Activated naive CD8-positive, alpha-beta T cell treated with anti-CD3 and anti-CD28 coated beads for 36 hours (primary cell): ENCODE data around the gene IL12A. TPM values are rescaled to one million over a fixed set of nuclear protein-coding genes. Genes with fewer than 3 reads are reported as not detected.

Experiments
- DNase-seq: peaks from one replicate; pipeline ENCODE4 v3.0.0; 2021
- H3K27ac Mint-ChIP-seq: one replicate; pipeline ENCODE4 v1.8.0; 2022; ENCODE audit warnings: mild to moderate bottlenecking, moderate library complexity, mixed read lengths
- H3K27me3 Mint-ChIP-seq: one replicate; pipeline ENCODE4 v1.8.0; 2022; ENCODE audit warnings: mild to moderate bottlenecking, mixed read lengths
- H3K36me3 Mint-ChIP-seq: one replicate; pipeline ENCODE4 v1.8.0; 2021; ENCODE audit warnings: mild to moderate bottlenecking, mixed read lengths
- H3K4me1 Mint-ChIP-seq: one replicate; pipeline ENCODE4 v1.8.0; 2021; ENCODE audit warnings: mixed read lengths
- H3K4me3 Mint-ChIP-seq: one replicate; pipeline ENCODE4 v1.8.0; 2022; ENCODE audit warnings: mild to moderate bottlenecking, moderate library complexity, mixed read lengths
- H3K9me3 Mint-ChIP-seq: one replicate; pipeline ENCODE4 v1.8.0; 2022; ENCODE audit warnings: mixed read lengths
- total RNA-seq, 2 experiments: library from RNA; stranded (reverse); gene quantifications; one replicate each; pipeline ENCODE4 v1.2.3, GENCODE V29; 2021

The IL12A gene
- total RNA-seq, 2 experiments from 2014 or later: 0.20 to 0.41 TPM

DNA sequence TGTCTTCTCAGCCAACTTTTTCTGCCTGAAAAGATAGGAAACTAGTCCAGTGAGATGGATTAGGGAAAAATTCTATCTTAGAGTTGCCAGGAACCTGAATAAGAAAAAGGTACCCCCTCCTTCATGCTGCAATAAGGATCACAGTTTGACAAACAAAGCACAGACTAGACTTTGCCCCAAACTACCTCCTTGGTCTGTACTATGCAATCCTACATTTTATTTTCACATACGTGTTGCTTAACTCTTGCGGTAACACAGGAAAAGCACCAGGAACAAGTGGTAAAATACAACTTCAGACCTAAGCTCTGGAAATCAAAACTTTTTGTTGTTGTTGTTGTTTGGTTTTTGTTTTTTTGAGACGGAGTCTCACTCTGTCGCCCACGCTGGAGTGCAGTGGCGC, 11.3 kb upstream of the IL12A start:
- no peak for DNase-seq
- Mint-ChIP-seq H3K9me3 (no peaks in the 10 kb centered on the region), H3K27me3 (peaks cover 13% of the 10 kb centered on the region), H3K36me3 (no peaks in the 10 kb centered on the region), H3K4me3 (no peak overlapping the region), H3K27ac (no peak overlapping the region), H3K4me1 (no peaks in the 10 kb centered on the region)

DNA sequence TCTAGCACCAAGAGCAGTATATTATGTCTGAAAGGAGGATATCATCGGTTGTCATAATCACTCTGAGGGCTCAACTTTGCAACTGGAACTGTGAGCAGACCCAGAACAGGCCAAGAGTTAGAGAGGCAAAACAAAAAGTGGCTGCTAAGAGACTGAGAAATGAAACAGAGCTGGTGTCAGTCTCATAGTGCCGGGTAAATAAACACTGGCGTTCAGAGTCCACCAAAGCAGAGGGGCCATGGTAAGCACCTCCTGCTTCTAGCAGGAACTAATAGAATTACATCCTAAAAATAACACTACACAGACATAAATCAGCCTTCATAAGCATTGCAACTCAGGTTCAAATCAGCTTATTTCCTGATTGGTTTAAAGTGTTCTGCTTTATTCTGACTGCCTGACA, 10.3 kb upstream of the IL12A start:
- H3K27me3 Mint-ChIP-seq: peaks cover 13% of the 10 kb centered on the region
- H3K27ac Mint-ChIP-seq: no peak overlapping the region

DNA sequence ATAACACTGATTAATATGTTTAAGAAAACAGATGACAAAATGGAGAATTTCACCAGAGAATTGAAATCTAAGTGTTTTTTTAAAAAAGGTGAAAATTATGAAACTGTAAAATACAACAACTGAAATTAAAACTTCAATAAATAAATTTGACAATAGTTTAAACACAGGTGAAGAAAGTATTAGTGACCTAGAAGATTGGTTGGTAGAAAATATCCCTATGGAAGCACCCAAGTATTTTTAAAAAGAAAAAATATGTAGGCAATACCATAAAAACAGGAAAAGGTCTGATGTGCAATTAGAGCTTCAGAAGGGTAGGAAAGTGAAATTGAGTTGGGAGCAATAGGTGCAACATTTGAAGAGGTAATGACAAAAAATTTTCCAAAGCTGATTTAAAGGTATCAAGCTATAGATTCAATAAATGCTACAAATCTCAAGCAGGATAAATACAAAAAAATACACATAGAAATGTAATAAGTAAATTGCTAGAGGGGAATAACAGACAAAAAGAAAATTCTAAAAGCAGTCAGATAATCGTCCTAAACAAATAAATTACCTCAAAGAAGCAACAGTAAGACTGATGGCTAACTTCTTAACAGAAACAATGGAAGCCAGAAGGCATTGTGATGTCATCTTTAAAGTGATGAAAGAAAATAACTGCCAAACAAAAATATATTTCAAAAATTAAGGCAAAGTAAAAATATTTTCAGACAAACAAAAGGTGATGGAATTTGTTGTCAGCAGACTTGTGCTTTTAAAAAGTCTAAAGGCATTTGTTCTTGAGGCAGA, 9.5 kb upstream of the IL12A start:
- DNase-seq: no peak
- Mint-ChIP-seq H3K27me3 (peaks cover 13% of the 10 kb centered on the region), H3K4me3 (no peak overlapping the region), H3K36me3 (no peaks in the 10 kb centered on the region), H3K9me3 (no peaks in the 10 kb centered on the region), H3K4me1 (no peaks in the 10 kb centered on the region), H3K27ac (no peak overlapping the region)

More for the DNA sequence above, 10.3 kb upstream of the IL12A start:
- Mint-ChIP-seq H3K36me3 (no peaks in the 10 kb centered on the region), H3K4me3 (no peak overlapping the region), H3K4me1 (no peaks in the 10 kb centered on the region), H3K9me3 (no peaks in the 10 kb centered on the region)
- DNase-seq: no peak

DNA sequence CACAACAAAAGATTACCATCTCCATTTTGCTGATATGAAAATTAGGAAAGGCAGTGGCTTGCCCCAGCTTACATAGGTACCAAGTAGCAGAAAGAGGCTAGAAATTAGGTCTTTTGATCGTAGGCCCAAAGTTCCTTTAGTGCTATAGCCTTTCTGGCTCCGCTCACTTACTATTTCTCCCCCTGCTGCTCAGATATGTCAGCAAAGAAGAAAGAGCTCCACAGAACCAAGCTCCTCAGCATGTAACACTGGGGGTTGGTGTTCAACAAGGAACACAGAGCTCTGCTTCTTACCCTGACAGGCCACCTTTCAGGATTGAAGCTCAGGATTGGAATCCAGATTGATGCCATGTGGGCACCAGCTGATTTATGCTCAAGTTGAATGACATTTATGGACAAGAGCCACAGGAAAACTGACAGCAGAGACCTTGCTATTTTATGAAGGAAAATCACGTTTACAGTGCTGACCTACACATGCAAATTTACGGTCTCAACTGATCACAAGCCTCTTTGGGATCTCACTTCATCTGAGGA, 6.1 kb upstream of the IL12A start:
- Mint-ChIP-seq H3K36me3 (no peaks in the 10 kb centered on the region), H3K4me1 (peaks cover 4% of the 10 kb centered on the region), H3K4me3 (no peak overlapping the region), H3K27ac (no peak overlapping the region), H3K9me3 (no peaks in the 10 kb centered on the region), H3K27me3 (peaks cover 23% of the 10 kb centered on the region)
- DNase-seq: no peak

- H3K9me3 Mint-ChIP-seq: no peaks in the 10 kb centered on the region
- H3K27ac Mint-ChIP-seq: no peak overlapping the region
- H3K4me1 Mint-ChIP-seq: peaks cover 14% of the 10 kb centered on the region
- no peaks in the 10 kb centered on the region for H3K36me3 Mint-ChIP-seq
- peaks cover 10% of the 10 kb centered on the region for H3K27me3 Mint-ChIP-seq
- peak overlapping the region; percentile 62 for H3K4me3 Mint-ChIP-seq
- DNase-seq: no peak
Observed at GRCh38 chr3:159987291-159987711, 1.3 kb upstream of the IL12A start.

DNA sequence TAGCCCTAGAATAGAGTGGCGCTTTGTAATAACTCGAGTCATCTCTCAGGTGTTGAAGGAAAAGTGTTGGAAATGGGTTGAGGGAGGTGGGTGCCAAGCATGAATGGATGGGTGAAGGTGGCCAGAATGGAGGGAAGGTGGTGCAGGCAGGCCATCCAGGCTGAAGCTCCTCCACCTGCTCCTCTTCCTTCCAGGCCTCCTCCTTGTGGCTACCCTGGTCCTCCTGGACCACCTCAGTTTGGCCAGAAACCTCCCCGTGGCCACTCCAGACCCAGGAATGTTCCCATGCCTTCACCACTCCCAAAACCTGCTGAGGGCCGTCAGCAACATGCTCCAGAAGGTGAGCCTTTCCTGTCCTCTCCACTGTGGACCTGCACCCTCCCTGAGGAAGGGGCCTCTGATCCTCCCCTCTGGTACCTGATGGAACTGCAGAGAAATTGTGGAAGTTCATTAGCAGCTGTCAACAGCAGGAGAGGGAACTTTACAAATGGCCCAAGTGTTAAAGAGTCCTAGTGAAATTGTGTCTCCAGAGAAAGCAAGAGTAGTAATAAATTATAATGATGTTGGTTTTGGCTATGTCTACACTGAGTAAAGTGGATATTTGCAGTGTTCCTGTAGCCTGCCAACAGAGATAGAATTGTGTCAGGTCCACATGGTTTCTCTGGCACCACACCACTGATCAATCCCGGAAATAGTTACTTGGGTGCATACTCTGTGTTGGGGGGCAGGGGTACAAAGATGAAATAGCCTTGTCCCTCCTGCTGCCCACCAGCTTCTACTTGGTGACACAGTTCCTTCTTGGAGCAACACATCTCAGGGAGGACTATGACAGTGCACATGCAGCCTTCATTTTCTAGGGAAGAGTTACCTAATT, 1.6 kb downstream of the IL12A start:
- peaks cover 14% of the 10 kb centered on the region for H3K4me1 Mint-ChIP-seq
- H3K27me3 Mint-ChIP-seq: no peaks in the 10 kb centered on the region
- no peak overlapping the region for H3K27ac Mint-ChIP-seq
- no peaks in the 10 kb centered on the region for H3K9me3 Mint-ChIP-seq
- no peak for DNase-seq
- H3K36me3 Mint-ChIP-seq: no peaks in the 10 kb centered on the region
- no peak overlapping the region for H3K4me3 Mint-ChIP-seq

- Mint-ChIP-seq H3K4me1 (peaks cover 14% of the 10 kb centered on the region), H3K27ac (no peak overlapping the region), H3K36me3 (no peaks in the 10 kb centered on the region), H3K9me3 (no peaks in the 10 kb centered on the region), H3K27me3 (no peaks in the 10 kb centered on the region), H3K4me3 (no peak overlapping the region)
- DNase-seq: no peak
Observed at GRCh38 chr3:159991591-159991990, 3.0 kb downstream of the IL12A start.

DNA sequence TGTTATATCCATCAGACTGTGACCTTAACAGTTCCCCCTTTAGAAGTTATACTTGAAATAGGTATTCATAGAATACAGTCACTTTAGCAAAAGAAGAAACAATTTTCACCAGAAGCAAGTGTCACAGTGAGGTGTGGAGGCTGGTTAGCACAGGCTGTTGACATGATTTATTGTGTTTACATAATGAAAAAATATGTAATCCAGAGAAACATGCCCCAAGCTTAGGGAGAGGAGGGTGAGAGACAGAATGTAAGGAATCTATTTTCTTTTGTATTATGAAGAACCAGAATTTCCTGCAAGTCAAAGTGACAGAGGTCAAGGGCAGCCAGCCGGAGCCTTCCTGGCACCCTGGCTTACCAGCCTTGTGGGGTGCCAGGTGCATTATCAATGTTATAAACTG, 4.0 kb downstream of the IL12A start:
- Mint-ChIP-seq H3K4me1 (peaks cover 9% of the 10 kb centered on the region), H3K27ac (no peak overlapping the region), H3K9me3 (no peaks in the 10 kb centered on the region), H3K4me3 (no peak overlapping the region), H3K27me3 (no peaks in the 10 kb centered on the region), H3K36me3 (no peaks in the 10 kb centered on the region)
- no peak for DNase-seq

- no peak for DNase-seq
- H3K4me1 Mint-ChIP-seq: no peaks in the 10 kb centered on the region
- no peaks in the 10 kb centered on the region for H3K9me3 Mint-ChIP-seq
- no peak overlapping the region for H3K27ac Mint-ChIP-seq
- no peak overlapping the region for H3K4me3 Mint-ChIP-seq
- H3K36me3 Mint-ChIP-seq: no peaks in the 10 kb centered on the region
- no peaks in the 10 kb centered on the region for H3K27me3 Mint-ChIP-seq
Observed at GRCh38 chr3:159994182-159994581, 5.5 kb downstream of the IL12A start.

DNA sequence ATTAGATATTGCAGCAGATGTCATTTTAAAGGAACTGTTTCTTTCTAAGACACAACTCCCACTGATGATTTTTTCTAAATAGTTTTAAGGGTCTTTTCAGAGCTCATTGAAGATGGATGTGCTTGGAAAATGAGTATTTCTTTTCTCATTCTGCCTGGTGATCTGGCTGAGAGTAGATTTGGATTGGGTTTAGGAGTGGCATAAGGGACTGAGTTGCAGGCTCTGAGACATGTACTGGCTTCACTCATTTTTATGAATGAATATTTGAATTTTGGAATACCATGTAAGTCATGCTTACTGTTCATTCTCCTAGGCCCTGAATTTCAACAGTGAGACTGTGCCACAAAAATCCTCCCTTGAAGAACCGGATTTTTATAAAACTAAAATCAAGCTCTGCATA, 6.5 kb downstream of the IL12A start:
- Mint-ChIP-seq H3K4me1 (no peaks in the 10 kb centered on the region), H3K27me3 (no peaks in the 10 kb centered on the region), H3K9me3 (no peaks in the 10 kb centered on the region), H3K4me3 (no peak overlapping the region), H3K36me3 (no peaks in the 10 kb centered on the region), H3K27ac (no peak overlapping the region)
- DNase-seq: no peak

DNA sequence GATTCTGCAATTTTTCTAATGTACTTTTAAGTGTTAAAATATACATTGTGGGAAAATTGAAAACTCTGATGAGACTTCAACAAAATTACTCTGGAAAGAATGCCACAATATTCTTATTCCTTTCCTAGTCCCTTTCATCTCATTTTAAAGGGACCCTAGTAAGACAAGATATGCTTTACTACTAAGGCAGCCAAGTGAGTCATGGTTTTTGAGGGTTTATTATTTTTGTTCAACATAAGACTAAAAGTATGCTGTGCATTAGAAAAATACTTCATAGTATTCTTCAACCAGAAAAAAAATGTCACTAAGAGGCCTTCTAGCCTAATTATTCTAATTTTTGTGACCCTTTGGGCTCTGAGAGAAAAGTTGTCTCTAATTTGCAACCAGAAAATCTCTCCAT, 7.4 kb downstream of the IL12A start:
- Mint-ChIP-seq H3K4me1 (no peaks in the 10 kb centered on the region), H3K4me3 (no peak overlapping the region), H3K36me3 (no peaks in the 10 kb centered on the region), H3K27ac (no peak overlapping the region), H3K9me3 (no peaks in the 10 kb centered on the region), H3K27me3 (no peaks in the 10 kb centered on the region)
- no peak for DNase-seq

DNA sequence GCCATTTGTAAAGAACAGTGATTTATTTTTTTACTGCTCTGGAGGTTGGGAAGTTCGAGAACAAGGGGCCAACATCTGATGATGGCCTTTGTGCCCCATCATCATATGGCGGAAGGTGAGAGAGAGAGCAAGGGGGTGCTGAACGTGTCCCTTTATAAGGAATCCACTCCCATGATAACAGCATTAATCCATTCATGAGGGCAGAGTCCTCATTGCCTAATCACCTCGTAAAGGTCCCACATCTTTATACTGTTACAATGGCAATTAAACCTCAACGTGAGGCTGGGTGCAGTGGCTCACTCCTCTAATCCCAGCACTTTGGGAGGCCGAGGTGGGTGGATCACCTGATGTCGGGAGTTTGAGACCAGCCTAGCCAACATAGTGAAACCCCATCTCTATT, 8.3 kb downstream of the IL12A start:
- Mint-ChIP-seq H3K9me3 (no peaks in the 10 kb centered on the region), H3K4me1 (no peaks in the 10 kb centered on the region), H3K27ac (no peak overlapping the region), H3K4me3 (no peak overlapping the region), H3K27me3 (no peaks in the 10 kb centered on the region), H3K36me3 (no peaks in the 10 kb centered on the region)
- no peak for DNase-seq

DNA sequence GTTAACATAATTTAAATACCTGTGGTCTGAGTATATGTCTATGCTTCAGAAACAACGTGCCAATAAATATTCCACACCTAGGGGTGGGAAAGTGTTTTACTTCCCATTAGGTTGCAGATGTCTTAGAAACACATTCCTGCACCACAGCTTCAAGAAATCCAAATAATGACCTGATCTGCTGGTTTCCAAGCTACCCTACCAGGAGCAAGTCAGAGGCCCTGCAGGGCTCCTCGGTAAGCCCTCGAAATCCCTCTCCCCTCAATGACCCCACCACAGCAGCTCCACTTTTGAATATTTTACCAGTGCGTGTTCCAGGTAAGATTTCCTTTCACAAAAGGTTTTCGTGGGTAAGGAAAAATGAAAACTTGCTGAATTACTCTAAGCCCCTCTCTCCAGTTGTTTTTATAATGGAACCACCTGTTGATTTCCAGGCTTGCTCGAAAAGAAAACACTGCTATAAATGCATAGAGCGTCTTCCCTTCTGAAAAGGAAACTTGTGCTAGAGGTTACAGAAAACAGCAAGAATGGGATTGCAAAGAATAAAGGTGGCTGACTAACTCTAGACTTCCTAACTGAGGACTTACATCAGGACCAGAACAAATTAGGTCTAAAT, 12.6 kb downstream of the IL12A start:
- Mint-ChIP-seq H3K27ac (no peak overlapping the region), H3K27me3 (no peaks in the 10 kb centered on the region), H3K9me3 (no peaks in the 10 kb centered on the region), H3K4me1 (no peaks in the 10 kb centered on the region), H3K4me3 (no peak overlapping the region), H3K36me3 (no peaks in the 10 kb centered on the region)
- DNase-seq: no peak

DNA sequence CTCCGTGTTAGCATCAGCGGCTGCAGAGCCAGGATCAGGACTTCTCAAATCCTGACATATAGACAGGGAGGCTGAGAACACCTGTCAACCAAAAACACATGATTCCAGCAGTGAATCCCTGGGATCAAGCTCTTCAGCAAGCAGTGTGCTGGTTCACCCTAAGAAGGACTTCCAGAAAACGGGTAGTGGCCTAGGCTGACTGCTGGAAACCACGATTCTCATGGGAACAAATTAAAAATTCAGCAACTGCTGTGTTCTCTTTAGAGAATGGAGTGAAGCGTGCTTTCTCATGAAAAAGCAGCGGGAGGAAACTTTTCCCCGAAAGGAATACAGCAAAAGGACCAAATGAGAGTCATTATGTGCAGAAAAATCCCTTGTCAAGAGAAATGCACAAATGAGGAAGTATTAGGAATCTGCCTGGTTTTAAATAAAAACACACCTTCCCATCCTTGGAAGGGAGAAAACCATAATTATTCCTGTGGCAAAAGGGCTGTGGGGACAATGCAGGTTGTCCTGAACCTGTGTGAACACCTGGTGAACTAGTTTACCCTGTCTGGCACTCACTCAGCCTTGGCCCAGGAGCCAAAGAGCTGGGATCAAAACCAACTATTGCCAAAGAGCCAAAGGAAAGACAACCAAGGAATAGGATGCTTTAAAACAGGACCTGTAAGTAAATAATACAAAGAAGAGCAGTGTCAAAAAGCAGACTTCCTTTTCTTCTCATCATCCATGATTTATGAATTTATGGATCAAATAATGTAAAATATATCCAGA, 13.4 kb downstream of the IL12A start:
- Mint-ChIP-seq H3K36me3 (no peaks in the 10 kb centered on the region), H3K27me3 (peaks cover 4% of the 10 kb centered on the region), H3K27ac (no peak overlapping the region), H3K4me3 (no peak overlapping the region), H3K4me1 (peaks cover 2% of the 10 kb centered on the region), H3K9me3 (no peaks in the 10 kb centered on the region)
- DNase-seq: no peak
